GM21367 (cell line): ENCODE measurements around the gene RNF150.
"Not testable (repeated sequence)": the region's sequence is repeated elsewhere in the genome, so short reads cannot be mapped to it uniquely, and the experiment has no call there.

Source experiments
- ATAC-seq: cut with Tn5 transposase; IDR thresholded peaks from one replicate; pipeline ENCODE4 v1.9.1; 2021; ENCODE audit not compliant: unreplicated experiment

The RNF150 gene

GRCh38 chr4:141133146-141133998, at the start of gene RNF150:
RNF150 (minus strand) TSS chr4:141133469.
- peak; percentile 63 for ATAC-seq

- no peak for ATAC-seq
Measured at GRCh38 chr4:141180991-141181761, 47.9 kb upstream of the RNF150 start.

- no peak for ATAC-seq
Measured at GRCh38 chr4:141179474-141180373, 46.5 kb upstream of the RNF150 start.

GRCh38 chr4:141177171-141177570, 43.9 kb upstream of the RNF150 start:
- ATAC-seq = no peak

GRCh38 chr4:141174457-141174856, 41.2 kb upstream of the RNF150 start:
- no peak for ATAC-seq

GRCh38 chr4:141170671-141171070, 37.4 kb upstream of the RNF150 start:
- ATAC-seq = no peak

GRCh38 chr4:141169391-141169790, 36.1 kb upstream of the RNF150 start:
- no peak for ATAC-seq

GRCh38 chr4:141165001-141165400, 31.7 kb upstream of the RNF150 start:
- ATAC-seq = not testable (repeated sequence)

GRCh38 chr4:141159027-141159426, 25.8 kb upstream of the RNF150 start:
- no peak for ATAC-seq

- ATAC-seq = peak; percentile 48
Measured at GRCh38 chr4:141158219-141158618, 24.9 kb upstream of the RNF150 start.

GRCh38 chr4:141155586-141155985, 22.3 kb upstream of the RNF150 start:
- ATAC-seq = no peak

GRCh38 chr4:141154725-141155124, 21.5 kb upstream of the RNF150 start:
- no peak for ATAC-seq

- ATAC-seq = no peak
Measured at GRCh38 chr4:141153751-141154510, 20.7 kb upstream of the RNF150 start.

GRCh38 chr4:141144207-141144606, 10.9 kb upstream of the RNF150 start:
- no peak for ATAC-seq

GRCh38 chr4:141142423-141142822, 9.2 kb upstream of the RNF150 start:
- no peak for ATAC-seq

- ATAC-seq = no peak
Measured at GRCh38 chr4:141140391-141141200, 7.3 kb upstream of the RNF150 start.

- no peak for ATAC-seq
Measured at GRCh38 chr4:141133999-141134995, 1.0 kb upstream of the RNF150 start.

- no peak for ATAC-seq
Measured at GRCh38 chr4:141132709-141133145, 542 bp downstream of the RNF150 start.
